Ishikawa (cell line): ENCODE data around the gene TRIM38.

ENCODE experiments used
- CREB1 ChIP-seq: IDR thresholded peaks from 2 replicates; pipeline ENCODE4 v1.6.1; 2012; ENCODE audit warnings: low read depth
- EP300 ChIP-seq: IDR thresholded peaks from 2 replicates; pipeline ENCODE4 v1.6.1; 2012; ENCODE audit warnings: borderline replicate concordance
- TAF1 ChIP-seq: IDR thresholded peaks from 2 replicates; pipeline ENCODE4 v1.6.1; 2012; ENCODE audit warnings: low read depth, mild to moderate bottlenecking
- TF ChIP-seq, protein P1 (sequence below): IDR thresholded peaks from 2 replicates; pipeline ENCODE4 v1.6.1; 2012; ENCODE audit warnings: low read depth, mild to moderate bottlenecking

DNA sequence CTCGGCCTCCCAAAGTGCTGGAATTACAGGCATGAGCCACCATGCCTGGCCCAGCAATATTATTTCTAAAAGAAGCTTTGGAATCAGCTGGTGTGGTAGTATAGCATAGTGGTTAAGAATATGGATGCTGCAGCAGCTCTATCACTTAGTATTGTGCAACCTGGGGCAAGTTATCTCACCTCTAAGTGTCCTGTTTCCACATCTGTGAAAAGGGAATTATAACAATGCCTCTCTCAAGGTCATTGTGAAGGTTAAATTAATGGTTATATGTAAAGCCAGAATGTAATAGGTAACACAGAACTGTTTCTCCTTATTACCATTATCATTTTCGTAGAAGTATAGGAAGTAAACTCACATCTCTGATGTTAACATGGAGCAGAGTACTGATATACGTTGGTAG is 46.3 kb upstream of the TRIM38 start:
- TF ChIP-seq EP300, result no peak
- TF ChIP-seq TAF1, result no peak
- no peak for TF ChIP-seq CREB1
- TF ChIP-seq, protein P1, sequence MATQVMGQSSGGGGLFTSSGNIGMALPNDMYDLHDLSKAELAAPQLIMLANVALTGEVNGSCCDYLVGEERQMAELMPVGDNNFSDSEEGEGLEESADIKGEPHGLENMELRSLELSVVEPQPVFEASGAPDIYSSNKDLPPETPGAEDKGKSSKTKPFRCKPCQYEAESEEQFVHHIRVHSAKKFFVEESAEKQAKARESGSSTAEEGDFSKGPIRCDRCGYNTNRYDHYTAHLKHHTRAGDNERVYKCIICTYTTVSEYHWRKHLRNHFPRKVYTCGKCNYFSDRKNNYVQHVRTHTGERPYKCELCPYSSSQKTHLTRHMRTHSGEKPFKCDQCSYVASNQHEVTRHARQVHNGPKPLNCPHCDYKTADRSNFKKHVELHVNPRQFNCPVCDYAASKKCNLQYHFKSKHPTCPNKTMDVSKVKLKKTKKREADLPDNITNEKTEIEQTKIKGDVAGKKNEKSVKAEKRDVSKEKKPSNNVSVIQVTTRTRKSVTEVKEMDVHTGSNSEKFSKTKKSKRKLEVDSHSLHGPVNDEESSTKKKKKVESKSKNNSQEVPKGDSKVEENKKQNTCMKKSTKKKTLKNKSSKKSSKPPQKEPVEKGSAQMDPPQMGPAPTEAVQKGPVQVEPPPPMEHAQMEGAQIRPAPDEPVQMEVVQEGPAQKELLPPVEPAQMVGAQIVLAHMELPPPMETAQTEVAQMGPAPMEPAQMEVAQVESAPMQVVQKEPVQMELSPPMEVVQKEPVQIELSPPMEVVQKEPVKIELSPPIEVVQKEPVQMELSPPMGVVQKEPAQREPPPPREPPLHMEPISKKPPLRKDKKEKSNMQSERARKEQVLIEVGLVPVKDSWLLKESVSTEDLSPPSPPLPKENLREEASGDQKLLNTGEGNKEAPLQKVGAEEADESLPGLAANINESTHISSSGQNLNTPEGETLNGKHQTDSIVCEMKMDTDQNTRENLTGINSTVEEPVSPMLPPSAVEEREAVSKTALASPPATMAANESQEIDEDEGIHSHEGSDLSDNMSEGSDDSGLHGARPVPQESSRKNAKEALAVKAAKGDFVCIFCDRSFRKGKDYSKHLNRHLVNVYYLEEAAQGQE, result no peak
